Hypothalamus (tissue), 51 donors: Measurements from ENCODE around the gene MGARP.

Experiments used
- DNase-seq, 51 donors: peaks; one replicate each; lab custom pipeline; 2025; lab: John Stamatoyannopoulos, UW

Gene MGARP

GRCh38 chr4:139247241-139247640 lies 32.8 kb downstream of the MGARP start:
- no peak for DNase-seq

- no peak for DNase-seq
Measured at GRCh38 chr4:139246166-139246565, 33.9 kb downstream of the MGARP start.

GRCh38 chr4:139245590-139245989 lies 34.4 kb downstream of the MGARP start:
- no peak for DNase-seq

GRCh38 chr4:139243448-139244365 lies 36.3 kb downstream of the MGARP start:
- no peak for DNase-seq

GRCh38 chr4:139242511-139243051 lies 37.4 kb downstream of the MGARP start:
- DNase-seq: no peak

- DNase-seq: no peak
Measured at GRCh38 chr4:139241784-139242151, 38.3 kb downstream of the MGARP start.

GRCh38 chr4:139241086-139241783 lies 38.8 kb downstream of the MGARP start:
- DNase-seq: no peak

GRCh38 chr4:139239127-139239772 lies 40.8 kb downstream of the MGARP start:
- DNase-seq: no peak

GRCh38 chr4:139234253-139234652 lies 45.8 kb downstream of the MGARP start:
- no peak for DNase-seq

- DNase-seq: peak in 2 of 51 donors; percentile 17 to 19
Measured at GRCh38 chr4:139229534-139230039, 50.4 kb downstream of the MGARP start.

GRCh38 chr4:139227729-139228404 lies 52.2 kb downstream of the MGARP start:
- DNase-seq: no peak

- peak in 9 of 51 donors; percentile 1 to 37 (median 4) for DNase-seq
Measured at GRCh38 chr4:139223682-139224317, 56.2 kb downstream of the MGARP start.

GRCh38 chr4:139222215-139222614 lies 57.8 kb downstream of the MGARP start:
- DNase-seq: no peak

GRCh38 chr4:139221687-139222086 lies 58.3 kb downstream of the MGARP start:
- DNase-seq: no peak

GRCh38 chr4:139219450-139220055 lies 60.5 kb downstream of the MGARP start:
- no peak for DNase-seq
